ENCODE data around the gene NUP88.

The NUP88 gene

DNA sequence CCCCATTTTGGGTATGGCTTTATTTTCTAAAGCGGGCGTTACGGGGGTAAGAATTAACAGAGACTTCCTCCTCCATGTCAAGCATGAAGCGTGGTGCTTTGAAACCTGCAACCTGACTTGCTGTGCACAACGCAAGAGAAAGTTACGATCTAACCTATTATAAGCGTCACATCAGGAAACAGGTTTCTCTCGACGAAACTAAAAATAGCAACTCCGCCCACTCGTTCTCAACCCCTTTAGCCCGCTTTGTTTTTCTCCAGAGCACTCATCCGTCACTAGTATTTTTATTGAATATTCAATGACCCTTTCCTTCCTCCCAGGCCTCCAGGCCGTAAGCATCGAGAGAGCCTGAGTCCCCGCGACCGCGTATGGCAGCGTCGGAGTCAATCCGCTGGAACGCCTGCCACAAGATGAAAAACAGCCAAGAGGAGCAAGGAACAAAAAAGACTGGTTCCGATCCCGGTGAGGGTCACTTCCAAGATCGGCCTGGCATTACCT, 555 bp downstream of the NUP88 start:
- peak; percentile 59 for DNase-seq

- DNase-seq = no peak
Measured at GRCh38 chr17:5416901-5417300, 2.6 kb downstream of the NUP88 start.

- no peak for DNase-seq
Measured at GRCh38 chr17:5413682-5414081, 5.8 kb downstream of the NUP88 start.

DNA sequence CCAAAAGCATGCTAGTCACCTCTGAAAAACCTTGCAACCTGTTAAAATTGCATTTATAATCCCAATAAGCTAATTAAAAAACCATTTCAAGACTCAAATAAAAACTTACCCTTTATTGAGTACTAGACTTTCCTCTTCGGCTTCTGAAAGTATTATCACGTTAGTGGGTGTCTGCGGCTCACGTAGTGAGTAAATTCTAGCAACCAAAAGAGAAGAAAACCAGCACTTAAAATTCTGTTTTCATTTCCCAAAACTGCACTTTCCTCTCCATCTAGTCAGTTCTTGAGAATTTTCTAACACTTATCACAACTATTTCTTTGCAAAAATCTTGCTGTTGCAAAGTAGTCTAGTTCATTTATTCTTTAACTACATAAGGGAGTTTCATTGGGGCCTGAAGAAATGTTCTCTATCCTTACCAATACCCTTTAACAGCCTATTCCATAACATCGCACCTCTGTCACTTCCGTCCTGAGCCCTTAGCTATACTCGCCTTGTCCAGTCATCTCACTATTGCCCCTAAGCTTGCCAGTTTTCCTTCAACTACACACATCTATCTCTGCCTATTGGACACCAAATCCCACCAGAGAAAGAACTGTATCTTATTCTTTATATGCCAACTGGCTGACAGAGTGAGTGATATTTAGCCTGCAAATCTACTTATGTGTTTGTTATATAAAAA, 8.7 kb downstream of the NUP88 start:
- DNase-seq = no peak

- DNase-seq = no peak
Measured at GRCh38 chr17:5408186-5408585, 11.3 kb downstream of the NUP88 start.

DNA sequence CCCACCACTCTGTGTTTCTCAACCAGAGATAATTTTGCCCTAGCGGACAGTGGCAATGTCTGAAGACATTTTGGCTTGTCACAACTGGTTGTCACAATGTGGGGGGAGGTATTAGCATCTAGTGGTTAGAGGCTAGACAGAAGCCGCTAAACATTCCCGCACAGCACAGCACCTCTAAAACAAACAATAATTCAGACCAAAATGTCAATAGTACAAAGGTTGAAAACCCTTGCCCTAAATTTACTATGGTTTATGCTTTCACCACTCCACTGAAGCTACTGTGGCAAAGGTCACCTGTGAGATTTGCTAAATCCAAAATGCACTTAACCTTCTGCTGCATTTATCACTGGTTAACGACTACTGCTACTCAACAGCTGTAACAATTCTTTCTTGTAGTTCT, 14.1 kb downstream of the NUP88 start:
- no peak for DNase-seq

GRCh38 chr17:5399767-5400166, 19.7 kb downstream of the NUP88 start:
- DNase-seq = no peak

- DNase-seq = no peak
Measured at GRCh38 chr17:5396612-5397011, 22.9 kb downstream of the NUP88 start.

DNA sequence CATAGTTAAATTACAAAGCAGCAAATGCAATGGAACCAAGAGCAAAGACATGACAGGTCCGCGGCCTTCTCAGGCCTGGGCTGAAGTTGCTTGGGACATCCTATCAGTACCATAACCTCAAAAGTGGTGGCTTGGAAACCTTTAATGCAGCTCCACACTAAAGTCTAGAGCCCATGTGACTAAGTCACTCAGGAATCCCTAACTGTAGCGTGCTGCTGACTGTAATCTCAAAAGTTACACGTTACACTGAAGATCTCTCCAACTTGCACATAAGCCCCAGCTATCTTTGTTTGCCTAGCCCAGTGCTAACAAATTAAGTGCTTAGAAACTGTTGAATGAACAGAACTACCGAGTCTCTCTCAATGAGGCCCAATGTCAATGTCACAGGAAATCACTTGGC, 27.8 kb downstream of the NUP88 start:
- DNase-seq = no peak

DNA sequence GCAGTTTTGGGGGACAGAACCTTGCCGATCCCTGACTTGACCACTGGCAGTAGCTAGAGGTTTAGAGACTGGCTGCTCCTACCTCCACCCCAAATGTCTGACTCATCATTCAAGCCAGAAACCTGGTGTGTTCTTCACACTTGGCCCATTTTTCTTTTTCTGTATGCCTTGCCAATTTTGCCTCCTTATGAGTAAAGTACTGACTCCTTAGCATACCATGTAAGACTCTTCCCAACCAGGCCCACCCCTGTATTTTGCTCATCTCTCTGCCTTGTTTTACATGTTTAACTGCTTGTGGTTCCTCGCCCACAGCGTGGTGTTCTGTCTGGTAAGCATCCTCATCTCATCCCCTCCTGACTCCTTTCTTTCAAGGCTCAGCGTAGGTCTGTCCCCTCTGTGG, 37.9 kb downstream of the NUP88 start:
- no peak for DNase-seq

- DNase-seq = no peak
Measured at GRCh38 chr17:5380491-5381135, 38.8 kb downstream of the NUP88 start.

DNA sequence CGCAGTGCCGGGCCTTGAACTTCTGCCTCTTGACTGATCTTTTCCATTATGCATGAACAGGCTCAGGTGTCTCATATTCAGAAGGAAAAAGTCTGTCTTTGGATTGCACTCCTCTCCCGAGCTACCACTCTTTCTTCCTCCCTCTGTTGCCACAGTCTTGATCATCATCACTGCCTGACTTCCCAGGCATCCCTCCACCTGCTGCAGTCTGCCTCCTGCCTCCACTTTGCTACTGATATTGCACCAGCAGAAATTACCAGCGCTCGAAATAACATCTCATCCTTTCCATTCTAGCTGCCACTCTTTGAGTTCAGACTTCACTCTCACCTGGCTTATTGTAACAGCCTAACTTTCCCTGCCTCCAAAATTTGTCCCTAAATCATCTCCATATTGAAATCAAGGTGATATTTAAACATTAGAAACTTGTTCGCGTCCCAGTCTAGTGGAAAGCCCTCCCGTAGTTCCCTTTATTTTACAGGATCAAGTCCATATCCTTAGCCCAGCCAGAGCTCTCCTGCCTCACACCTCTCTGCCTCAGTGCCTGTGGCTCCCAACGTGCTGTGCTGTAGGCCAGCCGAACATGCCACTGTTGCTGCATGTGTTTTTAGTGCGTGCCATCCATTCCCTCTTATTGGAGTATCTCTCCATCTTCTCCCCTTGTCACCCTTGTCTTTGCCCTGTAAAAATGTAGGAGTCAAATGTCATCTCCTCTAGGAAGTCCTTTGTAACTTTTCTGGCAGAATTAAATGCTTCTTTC, 39.9 kb downstream of the NUP88 start:
- DNase-seq = no peak

DNA sequence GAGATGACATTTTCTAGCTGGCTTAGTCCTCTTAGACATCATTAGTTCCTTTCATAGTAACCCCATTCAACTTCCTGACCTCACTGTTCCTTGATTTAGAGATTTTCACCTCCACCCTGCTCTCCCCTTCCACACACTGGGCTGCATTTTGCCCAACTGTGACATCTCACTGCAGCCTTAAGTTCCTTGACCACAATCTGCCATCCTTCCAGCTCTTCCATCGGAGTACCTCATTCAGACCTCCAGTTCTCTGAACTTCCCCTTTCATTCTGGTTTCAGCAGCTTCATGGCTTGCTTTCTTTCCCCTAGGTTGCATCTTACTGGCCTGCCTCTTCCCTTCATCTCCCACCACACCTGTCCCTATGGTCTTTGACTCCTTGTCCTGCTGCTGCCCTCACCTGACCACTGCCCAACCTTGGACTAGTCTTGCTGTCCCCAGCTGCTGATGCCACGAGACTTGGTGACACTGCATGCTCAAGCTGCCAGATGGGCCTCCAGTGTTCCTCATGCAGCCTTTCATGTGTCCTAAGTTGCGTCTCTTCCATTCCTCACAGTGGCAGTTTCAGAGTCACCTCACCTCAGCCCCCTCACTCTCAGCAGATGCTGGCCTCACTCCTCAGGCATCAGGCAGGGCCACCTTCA, 40.8 kb downstream of the NUP88 start:
- DNase-seq = no peak

DNA sequence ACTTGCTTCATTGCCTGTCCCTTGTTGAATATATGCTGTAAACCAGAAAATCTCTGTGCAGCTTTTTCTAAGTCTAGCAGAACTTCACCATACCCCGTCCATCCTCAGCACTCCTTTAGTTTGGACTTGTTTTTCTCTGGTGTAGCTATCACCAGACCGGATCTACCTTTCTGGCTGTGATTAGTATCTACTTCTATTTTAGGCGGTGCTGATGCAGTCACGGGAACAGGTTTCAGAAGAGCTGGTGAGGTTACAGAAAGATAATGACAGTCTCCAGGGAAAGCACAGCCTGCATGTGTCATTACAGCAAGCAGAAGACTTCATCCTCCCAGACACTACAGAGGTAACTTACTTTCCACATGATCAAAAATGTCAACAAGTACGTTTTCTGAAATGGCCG, 46.4 kb downstream of the NUP88 start:
- DNase-seq = no peak

DNA sequence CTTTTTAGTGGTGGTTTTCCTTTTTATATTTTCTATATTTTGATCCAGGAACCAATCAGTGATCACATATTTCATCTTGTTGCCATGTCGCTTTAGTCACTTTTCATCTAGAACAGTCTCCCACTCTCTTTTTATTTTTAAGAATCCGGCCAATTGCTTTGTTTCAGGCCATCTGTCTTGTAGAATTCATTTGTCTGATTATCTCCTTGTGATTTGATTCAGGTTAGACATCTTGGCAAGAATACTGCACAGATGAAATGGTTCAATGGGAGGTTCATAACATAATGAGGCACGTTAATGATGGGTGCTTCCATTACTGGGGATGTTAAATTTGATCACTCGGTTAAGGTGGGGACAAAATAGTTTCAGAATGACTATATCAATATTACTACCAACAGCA, 49.1 kb downstream of the NUP88 start:
- no peak for DNase-seq

DNA sequence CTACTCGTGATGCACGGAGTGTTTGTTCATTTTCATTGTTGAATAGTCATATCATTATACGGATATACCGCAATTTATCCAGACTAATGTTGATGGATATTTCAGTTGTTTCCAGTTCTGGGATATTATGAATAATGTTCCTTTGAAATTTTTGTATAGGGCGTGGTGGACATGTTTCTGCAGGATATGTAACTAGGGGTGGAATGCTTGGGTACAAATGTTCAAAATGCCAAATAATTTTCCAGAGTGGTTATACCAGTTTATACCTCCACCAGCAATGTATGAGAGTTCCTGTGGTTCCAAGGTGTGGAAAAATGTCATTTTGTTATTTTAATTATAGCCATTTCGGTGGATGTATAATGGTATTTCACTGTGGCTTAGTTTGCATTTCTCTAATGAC, 53.6 kb downstream of the NUP88 start:
- DNase-seq = no peak

GRCh38 chr17:5364696-5365095, 54.8 kb downstream of the NUP88 start:
- DNase-seq = no peak

- no peak for DNase-seq
Measured at GRCh38 chr17:5364156-5364555, 55.3 kb downstream of the NUP88 start.

DNA sequence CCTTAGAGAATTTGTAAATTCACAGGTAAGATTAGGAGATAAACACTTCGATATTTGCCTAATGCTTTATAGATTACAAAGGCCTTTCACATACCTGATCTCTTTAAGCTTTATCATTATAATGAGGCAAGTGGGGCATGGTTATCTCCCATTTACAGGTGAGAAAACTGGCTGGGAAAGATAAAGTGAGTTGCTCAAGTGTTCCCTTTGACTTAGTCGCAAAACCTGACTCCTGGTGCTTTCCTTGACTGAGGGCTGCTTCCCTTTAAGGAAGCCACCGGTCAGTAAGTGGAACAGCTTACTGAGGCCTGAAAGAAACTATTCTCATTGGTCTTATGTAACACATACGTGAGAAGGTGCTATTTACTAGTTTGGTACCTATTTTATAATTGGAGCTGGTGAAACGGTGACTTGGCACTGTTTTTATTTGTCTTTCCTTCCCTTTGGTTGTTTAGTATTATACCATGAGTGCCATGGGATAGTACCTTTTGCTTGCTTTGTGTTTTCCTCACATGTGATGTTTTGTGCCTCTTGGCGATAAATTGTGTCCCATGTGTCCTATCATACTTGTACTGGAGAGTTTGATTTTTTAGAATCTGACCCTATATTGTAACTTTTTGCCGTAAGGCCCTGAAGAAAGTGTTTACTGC, 57.2 kb downstream of the NUP88 start:
- DNase-seq = no peak

DNA sequence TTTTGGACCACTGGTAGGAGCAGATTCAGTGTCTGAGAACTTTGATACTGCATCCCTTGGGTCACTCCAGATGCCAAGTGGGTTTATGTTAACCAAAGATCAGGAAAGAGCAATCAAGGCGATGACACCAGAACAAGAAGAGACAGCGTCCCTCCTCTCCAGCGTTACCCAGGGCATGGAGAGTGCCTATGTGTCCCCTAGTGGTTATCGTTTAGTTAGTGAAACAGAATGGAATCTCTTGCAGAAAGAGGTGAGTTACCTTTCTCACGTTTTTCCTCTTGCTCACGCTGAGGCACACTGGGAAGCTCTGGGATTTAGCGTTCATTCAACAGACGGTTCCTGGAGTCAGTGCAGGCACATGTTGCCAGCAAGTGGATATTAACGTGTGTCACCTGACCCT, 58.0 kb downstream of the NUP88 start:
- DNase-seq = no peak

DNA sequence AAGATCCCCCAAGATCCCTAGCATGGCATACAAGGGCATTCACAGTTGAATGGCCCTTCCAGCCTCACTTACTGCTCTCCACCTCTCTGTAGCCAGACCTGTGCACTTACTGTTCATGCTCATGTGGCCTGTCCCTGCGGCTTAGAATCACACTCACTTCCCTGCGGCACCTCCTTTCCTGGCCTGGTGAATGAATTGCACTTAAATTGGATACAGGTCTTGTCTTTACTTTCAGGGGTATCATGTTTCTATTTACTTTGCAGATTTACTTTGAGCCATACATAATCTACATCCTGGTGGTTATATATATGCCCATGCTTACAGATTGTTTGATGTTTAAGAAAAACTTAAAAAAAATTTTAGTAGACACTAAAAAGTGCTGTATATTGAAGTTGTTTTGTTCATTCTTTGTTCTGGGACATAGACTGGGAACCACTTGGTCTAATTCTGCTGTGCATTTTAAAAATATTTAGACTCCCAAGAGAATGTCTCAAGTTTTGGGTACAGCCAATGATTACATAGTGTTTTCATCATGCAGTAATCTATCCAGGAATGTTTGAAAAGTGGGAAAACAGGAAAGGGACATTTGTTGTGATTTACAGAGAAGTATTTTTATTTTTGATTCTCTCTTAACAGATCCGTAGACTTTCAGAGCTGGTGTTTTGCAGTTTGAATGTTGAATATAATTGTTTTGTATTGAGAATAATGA, 63.9 kb downstream of the NUP88 start:
- no peak for DNase-seq

GRCh38 chr17:5354886-5355415, 64.5 kb downstream of the NUP88 start:
- no peak for DNase-seq
